ENCODE results near the gene SLBP.

GRCh38 chr4:1661695-1662094, 50.4 kb downstream of the SLBP start:
- TF ChIP-seq, protein P1, sequence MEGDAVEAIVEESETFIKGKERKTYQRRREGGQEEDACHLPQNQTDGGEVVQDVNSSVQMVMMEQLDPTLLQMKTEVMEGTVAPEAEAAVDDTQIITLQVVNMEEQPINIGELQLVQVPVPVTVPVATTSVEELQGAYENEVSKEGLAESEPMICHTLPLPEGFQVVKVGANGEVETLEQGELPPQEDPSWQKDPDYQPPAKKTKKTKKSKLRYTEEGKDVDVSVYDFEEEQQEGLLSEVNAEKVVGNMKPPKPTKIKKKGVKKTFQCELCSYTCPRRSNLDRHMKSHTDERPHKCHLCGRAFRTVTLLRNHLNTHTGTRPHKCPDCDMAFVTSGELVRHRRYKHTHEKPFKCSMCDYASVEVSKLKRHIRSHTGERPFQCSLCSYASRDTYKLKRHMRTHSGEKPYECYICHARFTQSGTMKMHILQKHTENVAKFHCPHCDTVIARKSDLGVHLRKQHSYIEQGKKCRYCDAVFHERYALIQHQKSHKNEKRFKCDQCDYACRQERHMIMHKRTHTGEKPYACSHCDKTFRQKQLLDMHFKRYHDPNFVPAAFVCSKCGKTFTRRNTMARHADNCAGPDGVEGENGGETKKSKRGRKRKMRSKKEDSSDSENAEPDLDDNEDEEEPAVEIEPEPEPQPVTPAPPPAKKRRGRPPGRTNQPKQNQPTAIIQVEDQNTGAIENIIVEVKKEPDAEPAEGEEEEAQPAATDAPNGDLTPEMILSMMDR (IDR thresholded peaks at IDR 0.05 in 4 of 5, conservative IDR thresholded peaks at IDR 0.05 in 1 of 5) = no peak
- TF ChIP-seq POLR2A (IDR thresholded peaks at IDR 0.05) = no peak
